ENCODE results near the gene CFAP100. TPM values are rescaled to one million over a fixed set of nuclear protein-coding genes. Genes with fewer than 3 reads are reported as not detected.

CFAP100 gene
- total and polyA plus RNA-seq, 2 of the 4 experiments (the other 2 are of a cell fraction), result not detected

DNA sequence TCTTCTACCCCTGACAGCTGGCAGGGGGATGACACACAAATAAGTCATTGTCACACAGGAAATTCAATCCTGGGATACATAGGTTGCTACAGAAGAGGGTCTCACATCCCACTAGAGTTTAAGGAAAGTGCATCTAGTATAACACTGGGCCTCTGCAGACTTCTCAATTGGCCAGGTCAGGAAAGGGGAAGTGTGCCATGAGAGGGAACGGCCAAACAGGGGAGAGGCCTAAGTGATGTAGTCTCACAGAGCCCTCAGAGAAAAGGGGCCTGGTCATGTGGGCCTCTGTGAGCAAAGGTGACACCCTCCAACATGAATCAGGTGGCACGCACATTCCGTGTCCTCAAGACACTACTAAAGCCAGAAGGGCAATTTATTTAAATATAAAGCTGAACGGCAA, 69.8 kb downstream of the CFAP100 start:
- peaks cover 84% of the 10 kb centered on the region for H3K36me3 ChIP-seq (ENCODE audit: control insufficient read depth, insufficient read depth, low read length)
- H4K91ac ChIP-seq (ENCODE audit: insufficient read depth, low read depth, low read length), result no peak overlapping the region
- no peak for TF ChIP-seq RAD21 (IDR thresholded peaks at IDR 0.05; ENCODE audit: low read length)
- ChIA-PET CTCF (interaction anchor here (0.6 kb wide), 1 partner anchor 18 kb away, joined by 3 read pairs; no protein-coding TSS in a partner anchor), POLR2A (ENCODE audit: unreplicated experiment) (no interaction called here)
- DNase-seq (no peak), ATAC-seq (ENCODE audit: low read depth) (no peak)
- no peak overlapping the region for H4K5ac ChIP-seq (ENCODE audit: low read depth, low read length)
- no peak overlapping the region for H3K4me2 ChIP-seq (ENCODE audit: low read depth, low read length)
- H2BK120ac ChIP-seq (ENCODE audit: low read depth, low read length), result no peak overlapping the region
- 80% methylated on average over 1 of the region's 4 CpGs; no CpG with 5 or more reads in 1 of the 2 experiments for WGBS, 2 experiments (ENCODE audit: extremely low coverage in 2 of 2, insufficient read length in 1 of 2)
- no peak overlapping the region for H2BK20ac ChIP-seq (ENCODE audit: low read depth, low read length)
- dilution Hi-C loops (cut with HindIII; ENCODE audit: low sequenced_read_pairs, unreplicated experiment), result no loop called here
- no peaks in the 10 kb centered on the region; the same call in 1 of the 2 replicates for H3K4me1 ChIP-seq (ENCODE audit: control insufficient read depth, insufficient read depth, low read length)
- no peak overlapping the region for H4K8ac ChIP-seq (ENCODE audit: low read depth in 2 of 2, low read length in 2 of 2)
- H3K27me3 ChIP-seq (ENCODE audit: control insufficient read depth, insufficient read depth, low read length), result no peaks in the 10 kb centered on the region
- H3K9me3 ChIP-seq (ENCODE audit: control insufficient read depth, insufficient read depth, low read length), result no peaks in the 10 kb centered on the region
- no peak overlapping the region for H3K14ac ChIP-seq (replicated peaks; ENCODE audit: low read depth, low read length)
- in situ Hi-C loops (cut with MboI; ENCODE audit: low sequenced_read_pairs), result no loop called here
- intact Hi-C loops (cut with micrococcal nuclease), result no loop called here
- H4K20me1 ChIP-seq (ENCODE audit: insufficient read depth, low read length), result peaks cover 32% of the 10 kb centered on the region
- H2BK5ac ChIP-seq (ENCODE audit: low read depth, low read length, poor library complexity, severe bottlenecking), result no peak overlapping the region
- no peak overlapping the region for H3K9ac ChIP-seq (ENCODE audit: low read depth, low read length)
- H3K27ac ChIP-seq (ENCODE audit: insufficient read depth, low read length), result no peak overlapping the region
- H2AFZ ChIP-seq (replicated peaks; ENCODE audit: low read length, poor library complexity), result no peak overlapping the region
- H2BK15ac ChIP-seq (ENCODE audit: low read depth, low read length), result no peak overlapping the region
- no peak overlapping the region for H2AK5ac ChIP-seq (ENCODE audit: low read depth, low read length)
- no peak overlapping the region for H3K56ac ChIP-seq (ENCODE audit: extremely low read depth, insufficient read depth, low read length)
- H3K4me3 ChIP-seq (ENCODE audit: insufficient read depth, low read depth, low read length), result no peak overlapping the region
- peaks cover 39 to 59% of the 10 kb centered on the region in 2 experiments for H3K79me1 ChIP-seq (ENCODE audit: low read depth in 1 of 2, low read length in 2 of 2)
- H3K9me1 ChIP-seq (ENCODE audit: insufficient read depth, low read length), result no peaks in the 10 kb centered on the region; the same call in 1 of the 2 replicates
- no peak overlapping the region for H2AK9ac ChIP-seq (replicated peaks; ENCODE audit: low read depth, low read length, poor library complexity)
- no peak overlapping the region for H3K4ac ChIP-seq (ENCODE audit: low read depth, low read length)
- no peak overlapping the region for H3K18ac ChIP-seq (ENCODE audit: low read depth, low read length)
- no peak overlapping the region for H3K23ac ChIP-seq (ENCODE audit: low read depth, low read length)
- no TSS peak for BruUV-seq (replicated peaks)
